ENCODE results near the gene CDKN1B.

The CDKN1B gene

DNA sequence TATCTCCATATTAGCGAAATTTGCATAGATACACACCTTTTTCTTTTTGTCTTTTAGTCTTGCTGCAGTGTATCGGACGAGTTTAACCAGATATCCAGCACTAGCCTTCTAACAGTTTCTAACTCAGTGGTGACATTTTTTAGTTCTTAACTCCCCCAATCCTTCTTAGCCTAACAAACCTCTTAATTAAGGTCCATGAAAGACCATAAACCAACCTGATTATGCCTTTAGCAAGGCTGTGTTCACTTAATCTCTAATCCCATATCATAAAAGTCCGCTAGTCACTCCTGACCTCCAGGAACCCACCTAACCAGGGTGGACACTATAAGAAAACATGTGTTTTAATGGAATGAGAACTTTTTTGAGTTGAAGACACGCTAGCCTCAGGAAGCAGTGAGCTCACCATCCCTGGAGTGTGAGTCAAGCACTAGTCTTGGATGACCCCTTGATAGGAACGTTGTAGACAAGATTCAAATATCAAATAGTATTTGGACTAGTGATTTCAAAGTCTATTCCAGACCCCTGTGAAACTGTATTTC, 9.5 kb downstream of the CDKN1B start:
- peak overlapping the region; percentile 55 for H3K4me3 ChIP-seq (ENCODE audit: low read depth, low read length)
- TF ChIP-seq, protein P1, sequence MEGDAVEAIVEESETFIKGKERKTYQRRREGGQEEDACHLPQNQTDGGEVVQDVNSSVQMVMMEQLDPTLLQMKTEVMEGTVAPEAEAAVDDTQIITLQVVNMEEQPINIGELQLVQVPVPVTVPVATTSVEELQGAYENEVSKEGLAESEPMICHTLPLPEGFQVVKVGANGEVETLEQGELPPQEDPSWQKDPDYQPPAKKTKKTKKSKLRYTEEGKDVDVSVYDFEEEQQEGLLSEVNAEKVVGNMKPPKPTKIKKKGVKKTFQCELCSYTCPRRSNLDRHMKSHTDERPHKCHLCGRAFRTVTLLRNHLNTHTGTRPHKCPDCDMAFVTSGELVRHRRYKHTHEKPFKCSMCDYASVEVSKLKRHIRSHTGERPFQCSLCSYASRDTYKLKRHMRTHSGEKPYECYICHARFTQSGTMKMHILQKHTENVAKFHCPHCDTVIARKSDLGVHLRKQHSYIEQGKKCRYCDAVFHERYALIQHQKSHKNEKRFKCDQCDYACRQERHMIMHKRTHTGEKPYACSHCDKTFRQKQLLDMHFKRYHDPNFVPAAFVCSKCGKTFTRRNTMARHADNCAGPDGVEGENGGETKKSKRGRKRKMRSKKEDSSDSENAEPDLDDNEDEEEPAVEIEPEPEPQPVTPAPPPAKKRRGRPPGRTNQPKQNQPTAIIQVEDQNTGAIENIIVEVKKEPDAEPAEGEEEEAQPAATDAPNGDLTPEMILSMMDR (IDR thresholded peaks at IDR 0.05; ENCODE audit: insufficient read depth, low read depth, low read length, missing control alignments): no peak
- peak; percentile 35 for DNase-seq (ENCODE audit: low read depth)

GRCh38 chr12:12731178-12731577, 14.0 kb downstream of the CDKN1B start:
- TF ChIP-seq, protein P1 (IDR thresholded peaks at IDR 0.05; ENCODE audit: insufficient read depth, low read depth, low read length, missing control alignments): no peak
- no peak for DNase-seq (ENCODE audit: low read depth)
- H3K4me3 ChIP-seq (ENCODE audit: low read depth, low read length): no peak overlapping the region

GRCh38 chr12:12731785-12732184, 14.6 kb downstream of the CDKN1B start:
- DNase-seq (ENCODE audit: low read depth): no peak
- no peak overlapping the region for H3K4me3 ChIP-seq (ENCODE audit: low read depth, low read length)
- TF ChIP-seq, protein P1 (IDR thresholded peaks at IDR 0.05; ENCODE audit: insufficient read depth, low read depth, low read length, missing control alignments): no peak

- TF ChIP-seq, protein P1 (IDR thresholded peaks at IDR 0.05; ENCODE audit: insufficient read depth, low read depth, low read length, missing control alignments): no peak
- no peak overlapping the region for H3K4me3 ChIP-seq (ENCODE audit: low read depth, low read length)
- DNase-seq (ENCODE audit: low read depth): no peak
Measured at GRCh38 chr12:12733118-12733517, 15.9 kb downstream of the CDKN1B start.

- no peak overlapping the region for H3K4me3 ChIP-seq (ENCODE audit: low read depth, low read length)
- TF ChIP-seq, protein P1 (IDR thresholded peaks at IDR 0.05; ENCODE audit: insufficient read depth, low read depth, low read length, missing control alignments): no peak
- DNase-seq (ENCODE audit: low read depth): no peak
Measured at GRCh38 chr12:12734054-12734453, 16.9 kb downstream of the CDKN1B start.

DNA sequence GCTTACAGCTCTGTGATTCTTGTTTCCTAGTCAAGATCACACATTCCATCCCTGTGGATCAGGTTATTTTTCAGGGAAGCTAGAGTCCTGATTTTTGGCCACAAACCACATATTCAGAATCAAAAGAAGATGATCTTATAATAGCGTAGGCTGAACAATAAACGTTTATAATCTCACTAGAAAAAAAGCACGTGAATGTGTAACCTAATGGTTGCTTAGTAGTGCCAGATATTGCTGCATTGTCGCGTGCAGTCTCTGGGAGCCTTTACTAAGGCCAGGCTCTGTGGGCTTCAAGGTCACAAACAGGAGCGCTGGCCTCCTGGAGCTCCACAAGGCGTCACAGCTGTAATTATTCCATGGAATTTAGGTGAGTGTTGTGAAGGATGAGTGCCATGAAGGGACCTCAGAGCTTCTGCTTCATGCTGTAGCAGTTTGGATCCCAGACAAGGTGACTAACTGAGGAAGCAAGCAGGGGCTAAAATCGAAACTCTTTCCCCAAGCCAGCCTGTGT, 17.4 kb downstream of the CDKN1B start:
- TF ChIP-seq, protein P1 (IDR thresholded peaks at IDR 0.05; ENCODE audit: insufficient read depth, low read depth, low read length, missing control alignments): no peak
- no peak overlapping the region for H3K4me3 ChIP-seq (ENCODE audit: low read depth, low read length)
- no peak for DNase-seq (ENCODE audit: low read depth)

- TF ChIP-seq, protein P1 (IDR thresholded peaks at IDR 0.05; ENCODE audit: insufficient read depth, low read depth, low read length, missing control alignments): no peak
- no peak overlapping the region for H3K4me3 ChIP-seq (ENCODE audit: low read depth, low read length)
- no peak for DNase-seq (ENCODE audit: low read depth)
Measured at GRCh38 chr12:12735301-12735700, 18.1 kb downstream of the CDKN1B start.

Measured in GM12865 (cell line).